Tibial nerve (tissue), 4 donors: Measurements from ENCODE around the gene RETREG3. TPM values are rescaled to one million over a fixed set of nuclear protein-coding genes. Genes with fewer than 3 reads are reported as not detected.
A peak's percentile ranks its signal among the peaks of the same experiment; 100 is the strongest.

Experiments used
- DNase-seq, 2 donors: peaks; one replicate each; pipeline ENCODE4 v3.0.0-alpha.2; 2019; ENCODE audit warnings: low spot score in 2 of 2
- H3K27ac ChIP-seq, 4 donors: fragments of 200-600 bp; sonication (generic) in 3 of 4; one replicate each; pipeline ENCODE4 v1.5.1; 2017 to 2019; ENCODE audit warnings: mild to moderate bottlenecking in 1 of 4
- H3K27me3 ChIP-seq, 2 donors: fragments of 200-600 bp; sonication (generic) in 1 of 2; one replicate each; pipeline versions ENCODE4 v1.5.1 to v1.6.0; 2017 to 2019
- H3K36me3 ChIP-seq, 3 donors: fragments of 200-600 bp; sonication (generic); one replicate each; pipeline ENCODE4 v1.5.1; 2018 to 2019
- H3K4me1 ChIP-seq, 4 donors: fragments of 200-600 bp; sonication (generic) in 3 of 4; one replicate each; pipeline ENCODE4 v1.5.1; 2017 to 2019
- H3K4me3 ChIP-seq, 4 donors: fragments of 200-600 bp; sonication (generic) in 3 of 4; one replicate each; pipeline ENCODE4 v1.5.1; 2017 to 2019; ENCODE audit warnings: mild to moderate bottlenecking in 1 of 4, moderate library complexity in 1 of 4
- H3K9me3 ChIP-seq, 4 donors: fragments of 200-600 bp; sonication (generic) in 3 of 4; one replicate each; pipeline ENCODE4 v1.5.1; 2017 to 2019
- EP300 ChIP-seq, 2 donors: sonication (generic); formaldehyde crosslinking; IDR thresholded peaks; one replicate each; pipeline ENCODE4 v1.6.1; 2017; ENCODE audit warnings: antibody characterized with exemption in 2 of 2, mild to moderate bottlenecking in 1 of 2
- POLR2A ChIP-seq, 2 donors: fragments of 450-650 bp; IDR thresholded peaks; one replicate each; pipeline ENCODE4 v1.6.1; 2017; ENCODE audit warnings: antibody characterized with exemption in 2 of 2, mild to moderate bottlenecking in 2 of 2, moderate library complexity in 2 of 2
- WGBS, 2 donors: methylation state at CpG; one replicate each; pipeline ENCODE4 v1.1.5; 2018; 5-methylcytosine and 5-hydroxymethylcytosine counted together
- total RNA-seq, 4 donors: library from RNA; depleted of rRNA; stranded (reverse); fragments of >200 nt; gene quantifications; one replicate each; pipeline ENCODE4 v1.1.0, GENCODE V29; 2016
- TF ChIP-seq, protein P1 (sequence below), 5 experiments: fragments of 200-600 bp in 3 of 5; fragments of 450-650 bp in 2 of 5; sonication (generic) in 3 of 5; IDR thresholded peaks; one replicate each; pipeline ENCODE4 v1.5.1; 2016 to 2019; ENCODE audit warnings: antibody characterized with exemption in 5 of 5, mild to moderate bottlenecking in 3 of 5, moderate library complexity in 2 of 5

RETREG3 gene
- total RNA-seq, 4 donors from 2014 or later, result 43.1 to 61.8 (median 57.7) TPM

DNA sequence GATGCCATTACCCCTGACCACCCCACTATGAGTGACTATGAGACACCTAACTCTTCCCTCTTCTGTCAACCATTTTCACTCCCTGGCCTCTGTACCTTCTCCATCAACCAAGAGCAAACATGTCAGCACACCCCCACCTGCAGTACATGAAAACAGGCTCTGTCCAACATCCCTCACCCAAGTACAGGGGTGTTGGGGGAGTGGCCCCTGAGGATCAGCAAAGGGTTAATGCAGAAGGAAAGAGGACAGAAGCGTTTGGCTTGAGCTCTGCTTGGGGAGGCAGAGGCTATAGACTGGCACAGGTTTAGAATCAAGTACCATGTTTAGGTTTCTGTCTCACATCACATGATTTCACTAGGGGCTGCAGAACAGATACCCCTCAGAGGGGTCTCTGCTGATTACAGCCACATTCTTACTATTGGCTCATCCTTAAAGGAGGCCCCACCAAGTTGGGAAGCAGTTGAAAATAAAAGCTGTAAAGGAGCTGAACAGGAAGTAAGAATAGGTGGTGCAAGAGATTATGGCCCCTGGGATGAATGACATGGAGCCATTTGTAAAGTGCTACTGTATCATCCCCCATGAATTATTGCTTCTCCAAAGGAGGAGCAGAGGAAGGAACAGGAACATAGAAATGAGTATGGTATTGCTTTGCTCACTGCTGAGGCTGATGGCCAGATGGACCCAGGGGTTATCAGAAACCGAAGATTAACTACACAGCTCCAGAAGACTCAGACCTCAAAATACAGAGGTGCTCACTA is 29.2 kb downstream of the RETREG3 start:
- DNase-seq, result no peak
- no peak for TF ChIP-seq EP300 (IDR thresholded peaks at IDR 0.05)
- TF ChIP-seq, protein P1, sequence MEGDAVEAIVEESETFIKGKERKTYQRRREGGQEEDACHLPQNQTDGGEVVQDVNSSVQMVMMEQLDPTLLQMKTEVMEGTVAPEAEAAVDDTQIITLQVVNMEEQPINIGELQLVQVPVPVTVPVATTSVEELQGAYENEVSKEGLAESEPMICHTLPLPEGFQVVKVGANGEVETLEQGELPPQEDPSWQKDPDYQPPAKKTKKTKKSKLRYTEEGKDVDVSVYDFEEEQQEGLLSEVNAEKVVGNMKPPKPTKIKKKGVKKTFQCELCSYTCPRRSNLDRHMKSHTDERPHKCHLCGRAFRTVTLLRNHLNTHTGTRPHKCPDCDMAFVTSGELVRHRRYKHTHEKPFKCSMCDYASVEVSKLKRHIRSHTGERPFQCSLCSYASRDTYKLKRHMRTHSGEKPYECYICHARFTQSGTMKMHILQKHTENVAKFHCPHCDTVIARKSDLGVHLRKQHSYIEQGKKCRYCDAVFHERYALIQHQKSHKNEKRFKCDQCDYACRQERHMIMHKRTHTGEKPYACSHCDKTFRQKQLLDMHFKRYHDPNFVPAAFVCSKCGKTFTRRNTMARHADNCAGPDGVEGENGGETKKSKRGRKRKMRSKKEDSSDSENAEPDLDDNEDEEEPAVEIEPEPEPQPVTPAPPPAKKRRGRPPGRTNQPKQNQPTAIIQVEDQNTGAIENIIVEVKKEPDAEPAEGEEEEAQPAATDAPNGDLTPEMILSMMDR (IDR thresholded peaks at IDR 0.05), result no peak
- TF ChIP-seq POLR2A (IDR thresholded peaks at IDR 0.05), result no peak
- peaks cover 0 to 28% (median 12%) of the 10 kb centered on the region in 4 donors for H3K4me1 ChIP-seq
- 46 to 52% methylated on average over 2 of the region's 2 CpGs for WGBS, 2 donors
- peaks cover 2 to 63% (median 35%) of the 10 kb centered on the region in 3 donors for H3K36me3 ChIP-seq
- H3K9me3 ChIP-seq, result no peaks in the 10 kb centered on the region
- H3K27me3 ChIP-seq, result no peaks in the 10 kb centered on the region
- no peak overlapping the region for H3K27ac ChIP-seq
- H3K4me3 ChIP-seq, result no peak overlapping the region

DNA sequence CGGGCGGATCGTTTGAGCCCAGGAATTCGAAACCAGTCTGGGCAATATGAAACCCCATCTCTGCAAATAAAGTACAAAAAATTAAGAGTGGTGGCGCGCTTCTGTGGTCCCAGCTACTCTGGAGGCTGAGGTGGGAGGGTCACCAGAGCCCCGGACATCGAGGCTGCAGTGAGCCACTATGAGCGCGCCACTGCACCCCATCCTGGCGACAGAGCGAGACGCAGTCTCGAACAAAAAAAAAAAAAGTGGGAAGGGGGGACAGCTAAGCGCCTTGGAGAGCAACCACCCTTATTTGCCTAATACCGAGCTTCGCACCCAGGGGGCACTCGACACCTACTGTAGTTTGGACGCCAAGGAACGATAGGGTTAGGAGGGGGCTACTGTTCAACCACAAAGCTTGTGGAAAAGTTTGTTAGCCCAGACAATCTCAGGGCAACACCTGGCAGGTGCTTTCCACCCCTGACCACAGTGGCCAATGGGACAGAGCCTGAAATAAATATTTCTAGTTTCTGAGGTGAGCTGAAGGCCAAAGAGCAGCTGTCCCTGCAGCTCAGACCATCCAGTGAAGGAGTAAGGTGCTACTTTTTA is 30.8 kb downstream of the RETREG3 start:
- Histone ChIP-seq H3K36me3 (peaks cover 2 to 63% (median 27%) of the 10 kb centered on the region in 3 donors), H3K9me3 (no peaks in the 10 kb centered on the region), H3K27ac (peak overlapping the region; percentile 55 to 90 (median 87)), H3K4me3 (peak overlapping the region; percentile 41 to 87 (median 72)), H3K4me1 (peaks cover 0 to 28% (median 12%) of the 10 kb centered on the region in 4 donors), H3K27me3 (no peaks in the 10 kb centered on the region)
- WGBS, 2 donors, result 0 to 1% methylated on average over 20 of the region's 20 CpGs
- DNase-seq, result peak; percentile 69 to 88
- TF ChIP-seq, protein P1 (IDR thresholded peaks at IDR 0.05), result peak; percentile 65 to 78 (median 76)
- TF ChIP-seq EP300 (IDR thresholded peaks at IDR 0.05), result no peak

DNA sequence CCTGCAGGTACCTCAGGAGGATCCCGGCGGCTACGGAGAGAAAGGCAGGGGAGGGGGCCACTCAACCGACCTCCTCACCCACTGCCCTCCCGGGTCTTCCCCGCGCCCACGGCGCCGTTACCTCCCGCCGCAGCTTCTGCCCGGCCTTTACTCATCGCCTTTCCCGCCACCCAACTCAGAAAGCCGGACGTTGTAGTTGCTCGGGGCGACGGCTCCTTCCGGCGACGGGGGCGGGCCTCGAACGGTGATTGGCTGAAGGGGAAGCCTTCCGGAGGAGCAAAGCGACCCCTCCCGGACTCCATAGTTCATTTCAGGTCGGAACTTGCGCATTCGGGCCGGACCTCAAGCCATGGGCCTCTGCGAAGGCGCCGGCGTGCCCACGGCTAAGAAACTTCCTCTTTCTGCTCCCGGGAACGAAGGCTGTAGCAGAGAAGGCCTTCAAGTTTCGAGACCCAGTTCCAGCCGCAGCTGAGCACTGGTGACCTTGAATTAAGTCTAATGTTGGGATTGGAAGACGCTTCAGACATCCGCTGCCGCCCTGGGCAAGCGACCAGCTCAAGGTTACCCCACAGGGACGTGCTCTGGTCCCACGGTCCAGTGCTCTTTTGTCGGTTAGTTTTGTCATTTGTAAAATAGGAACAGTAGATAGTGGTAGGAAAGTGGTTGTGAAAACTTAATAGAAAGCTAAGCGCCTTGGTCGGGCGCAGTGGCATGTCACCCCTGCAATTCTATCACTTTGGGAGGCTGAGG is 31.5 kb downstream of the RETREG3 start, which contains the start of gene PSMC3IP:
TSS of gene PSMC3IP (minus strand) at position 198 of the 750 bp plus-strand sequence. CDS start at position 155, 43 bp downstream.
- 0% methylated on average over 27 to 52 of the region's 52 CpGs for WGBS, 2 donors
- peak within 1 kb of the TSS; percentile 55 to 90 (median 87) for H3K27ac ChIP-seq
- no peaks in the 10 kb centered on the region for H3K27me3 ChIP-seq
- H3K4me1 ChIP-seq, result peaks cover 0 to 28% (median 12%) of the 10 kb centered on the region in 4 donors
- peak within 1 kb of the TSS; percentile 41 to 87 (median 72) for H3K4me3 ChIP-seq
- H3K36me3 ChIP-seq, result peaks cover 2 to 63% (median 26%) of the 10 kb centered on the region in 3 donors
- no peaks in the 10 kb centered on the region for H3K9me3 ChIP-seq
- TF ChIP-seq POLR2A (IDR thresholded peaks at IDR 0.05) (peak; percentile 45 to 73), EP300 (IDR thresholded peaks at IDR 0.05) (peak; percentile 86 to 94)
- TF ChIP-seq, protein P1 (IDR thresholded peaks at IDR 0.05), result peak; percentile 19 to 71 (median 39)
- DNase-seq, result peak; percentile 91 to 93

DNA sequence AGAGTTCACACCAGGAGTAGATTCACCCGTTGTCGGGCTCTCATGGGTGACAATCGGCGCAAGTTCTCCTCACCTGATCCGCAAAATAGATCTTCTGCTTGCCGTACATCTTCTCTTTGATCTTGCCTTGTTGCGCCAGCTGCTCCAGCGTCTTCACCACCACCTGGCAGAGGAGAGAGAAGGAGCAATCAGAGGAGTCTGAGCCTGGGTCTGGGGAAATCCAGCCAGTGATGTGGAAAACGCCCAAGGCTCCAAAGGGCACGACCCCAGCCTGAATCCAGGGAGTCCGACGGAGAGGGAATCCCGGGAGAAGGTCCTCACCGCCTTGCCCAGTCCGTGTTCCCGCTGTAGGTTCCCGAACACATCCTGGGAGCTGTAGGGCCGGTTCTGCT is 32.0 kb downstream of the RETREG3 start:
- WGBS, 2 donors, result 6 to 12% methylated on average over 16 to 18 of the region's 18 CpGs
- Histone ChIP-seq H3K4me1 (peaks cover 0 to 28% (median 12%) of the 10 kb centered on the region in 4 donors), H3K9me3 (no peaks in the 10 kb centered on the region), H3K27ac (peak overlapping the region in 3 of 4 donors; percentile 85 to 90 (median 89)), H3K36me3 (peaks cover 4 to 63% (median 23%) of the 10 kb centered on the region in 3 donors), H3K27me3 (no peaks in the 10 kb centered on the region), H3K4me3 (peak overlapping the region; percentile 41 to 87 (median 72))
- TF ChIP-seq POLR2A (IDR thresholded peaks at IDR 0.05), result no peak
- TF ChIP-seq, protein P1 (IDR thresholded peaks at IDR 0.05), result no peak
- no peak for TF ChIP-seq EP300 (IDR thresholded peaks at IDR 0.05)
- no peak for DNase-seq
